ENCODE measurements around the gene KNSTRN.
A peak's percentile ranks its signal among the peaks of the same experiment; 100 is the strongest.

The KNSTRN gene

DNA sequence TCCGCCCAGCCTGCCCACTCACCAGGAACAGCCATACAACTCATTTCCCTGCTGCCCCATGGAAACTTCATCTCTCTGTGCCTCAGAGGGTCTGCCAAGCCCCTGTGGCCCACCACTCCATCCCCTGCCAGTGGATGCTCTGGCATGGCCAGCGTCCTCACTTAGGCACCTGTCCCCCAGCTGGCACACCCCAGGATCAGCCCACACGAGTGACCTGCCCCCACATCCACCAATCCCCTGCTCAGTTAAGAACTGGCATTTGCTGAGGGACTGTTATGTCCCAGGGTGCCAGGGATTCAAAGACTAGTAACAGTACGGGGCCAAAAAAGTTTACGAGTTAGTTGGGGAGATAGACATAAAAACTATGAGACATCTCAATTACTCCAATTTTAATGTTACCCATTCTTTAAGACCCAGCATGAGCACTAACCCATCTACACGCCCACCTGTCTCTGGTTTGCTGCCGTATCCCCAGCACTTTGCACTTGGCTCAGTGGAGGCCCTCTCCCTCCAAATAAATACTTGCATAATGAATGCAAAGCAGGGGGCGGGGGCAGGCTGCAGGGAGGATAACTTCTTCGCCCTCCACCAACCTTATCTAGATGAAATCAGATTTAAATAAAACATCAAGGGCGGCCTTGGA, 46.7 kb downstream of the KNSTRN start:
- no peak for DNase-seq

GRCh38 chr15:40430271-40430805, 47.8 kb downstream of the KNSTRN start:
- no peak for DNase-seq

DNA sequence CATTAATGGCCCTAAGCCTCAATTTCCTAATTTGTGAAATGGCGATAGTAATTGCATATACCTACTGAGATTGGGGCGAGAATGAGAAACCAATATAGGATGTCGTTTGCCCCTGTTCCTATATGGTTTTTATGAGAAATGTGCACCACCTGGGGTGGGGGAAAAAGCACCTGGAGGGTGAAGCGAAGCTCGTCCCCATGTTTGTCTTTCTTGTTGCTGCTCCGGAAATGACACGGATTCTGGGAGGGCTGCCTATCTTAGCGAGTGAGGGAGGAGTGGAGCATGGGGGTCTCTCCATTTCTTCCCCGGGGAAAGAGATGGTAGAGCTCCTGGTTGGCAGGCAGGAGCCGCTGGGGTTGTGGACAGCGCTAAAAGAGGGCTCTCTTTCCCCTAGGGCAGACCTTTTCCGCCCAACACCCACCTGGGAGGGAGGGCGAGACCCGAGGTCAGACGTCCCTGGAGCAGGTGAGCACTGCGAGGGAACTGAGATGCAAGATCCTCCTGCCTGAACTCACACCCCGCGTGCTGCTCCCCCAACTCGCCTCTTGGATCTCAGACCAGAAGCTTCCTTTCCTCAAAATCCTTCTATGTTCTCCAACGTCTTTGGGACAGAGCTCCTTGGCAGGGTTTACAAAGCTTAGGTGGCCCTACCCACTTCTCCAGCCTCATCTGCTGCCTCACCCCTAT, 52.6 kb downstream of the KNSTRN start:
- no peak for DNase-seq

DNA sequence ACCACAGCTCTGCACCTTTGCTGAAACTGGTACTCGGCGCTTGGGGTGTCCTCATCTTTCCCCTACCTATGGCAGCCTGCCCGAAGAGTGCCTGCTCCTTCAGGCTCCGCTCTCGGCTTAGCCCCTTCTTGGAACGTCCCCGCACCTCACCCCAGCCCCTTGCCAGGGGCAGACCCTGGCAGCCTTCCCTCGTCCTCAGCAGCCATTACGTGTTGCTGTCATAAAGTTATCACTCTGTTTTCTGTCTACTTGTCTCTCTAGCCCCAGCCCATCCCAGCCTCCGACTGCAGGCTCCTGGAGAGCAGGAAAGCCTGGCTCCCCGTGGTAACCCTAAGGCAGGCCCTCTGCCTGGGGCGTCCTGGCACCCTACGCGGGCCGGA, 53.2 kb downstream of the KNSTRN start:
- DNase-seq: no peak

DNA sequence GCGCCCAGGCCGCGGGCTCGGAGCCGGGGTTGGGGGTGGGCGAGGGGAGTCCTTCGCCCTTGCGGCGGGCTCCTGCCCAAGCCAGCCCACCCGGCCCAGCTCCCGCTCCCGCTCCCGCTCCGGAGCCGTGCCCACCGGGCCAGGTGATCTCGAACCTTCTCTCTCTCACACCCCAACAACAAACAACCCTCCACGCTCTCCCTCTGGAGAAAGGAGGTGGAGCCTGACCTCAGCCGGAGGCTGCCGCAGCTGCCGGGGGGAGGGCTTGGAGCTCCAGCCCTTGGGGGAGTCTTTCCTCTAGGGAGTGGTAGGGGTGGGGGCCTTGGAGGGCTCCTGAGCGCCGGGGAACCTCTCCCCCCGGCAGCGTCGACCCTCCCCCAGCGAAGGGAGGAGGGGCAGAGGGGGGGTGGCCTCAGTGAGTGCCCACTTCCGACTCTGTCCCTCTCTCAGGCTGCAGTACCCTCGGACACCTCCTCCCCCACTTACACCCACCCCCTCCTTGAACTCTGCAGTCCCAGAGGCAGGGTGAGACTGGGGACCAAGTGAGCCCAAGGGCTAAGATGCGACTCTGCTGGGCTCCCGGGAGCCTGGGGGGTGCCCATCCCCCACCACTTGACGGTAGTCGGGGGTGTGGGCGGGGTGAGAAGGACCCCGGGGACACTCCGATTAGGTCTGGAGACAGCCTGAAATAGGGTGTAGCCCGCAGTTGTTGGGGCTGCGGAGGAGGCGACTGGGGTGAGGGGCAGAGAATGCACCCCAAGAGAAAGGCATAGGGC, 53.8 kb downstream of the KNSTRN start:
- DNase-seq: no peak

GRCh38 chr15:40436892-40437751, 54.6 kb downstream of the KNSTRN start:
- DNase-seq: no peak

- DNase-seq: no peak
Observed at GRCh38 chr15:40437752-40438687, 55.5 kb downstream of the KNSTRN start.

DNA sequence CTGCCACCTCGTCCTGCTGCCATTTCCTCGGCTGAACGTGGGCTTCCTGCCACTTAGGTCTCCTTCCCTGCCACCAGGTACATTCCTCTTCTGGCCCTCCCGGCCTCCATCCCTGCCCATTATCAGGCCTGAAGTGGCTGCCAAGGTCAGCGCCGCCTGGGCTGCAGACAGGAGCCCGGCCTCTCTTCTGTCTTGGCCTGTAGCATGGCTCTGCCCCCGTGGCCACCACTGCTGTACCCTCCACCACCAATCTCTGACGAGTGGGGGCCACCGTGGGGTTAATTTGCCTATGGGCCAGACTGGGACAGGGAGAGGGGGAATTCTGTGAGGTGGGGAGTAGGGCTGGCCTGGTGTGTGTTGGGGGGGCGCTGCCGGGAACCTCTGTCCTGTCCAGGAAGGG, 56.2 kb downstream of the KNSTRN start:
- DNase-seq: no peak

GRCh38 chr15:40439461-40439959, 57.0 kb downstream of the KNSTRN start:
- peak in 3 of 14 donors; percentile 22 to 29 (median 25) for DNase-seq

DNA sequence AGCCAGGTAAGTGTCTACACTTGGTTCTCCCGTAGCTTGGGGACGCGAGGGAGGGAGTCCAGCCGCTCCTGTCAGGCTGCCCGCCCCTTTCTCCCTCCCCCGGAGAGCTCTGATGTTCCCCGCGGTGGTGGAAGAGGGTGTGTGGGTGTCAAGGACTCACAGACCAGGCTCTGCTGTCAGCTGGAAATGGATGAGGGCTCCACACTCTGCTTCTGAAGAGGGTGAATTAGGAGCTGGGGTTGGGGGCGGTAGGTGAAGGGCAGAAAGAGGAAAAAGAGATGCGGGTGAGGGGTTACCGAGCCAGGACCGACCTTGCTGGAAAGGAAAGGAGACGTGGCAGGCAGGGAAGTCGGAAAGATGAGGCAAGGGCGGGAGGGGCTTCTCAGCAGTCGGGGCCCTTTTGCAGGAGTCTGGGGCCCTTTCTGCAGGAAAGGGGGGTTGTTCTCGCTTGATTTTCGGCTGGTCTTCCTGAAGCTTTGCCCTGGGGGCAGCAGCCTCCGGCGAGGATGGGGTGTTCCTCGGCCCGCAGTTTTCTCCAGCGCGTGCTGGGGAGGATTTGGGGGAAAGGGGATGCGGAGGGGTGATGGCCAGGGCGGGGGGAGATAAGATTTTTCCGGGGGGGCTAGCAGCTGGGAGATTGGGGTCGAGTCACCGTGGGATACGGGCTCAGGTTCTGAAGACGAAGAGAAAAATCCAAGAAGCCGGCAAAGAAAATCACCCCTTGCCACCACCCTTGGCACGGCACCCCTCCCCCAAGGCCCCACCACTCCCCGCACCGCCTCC, 57.6 kb downstream of the KNSTRN start:
- DNase-seq: peak in 6 of 14 donors; percentile 32 to 64 (median 48)

- peak; percentile 75 to 96 (median 94) for DNase-seq
Observed at GRCh38 chr15:40440743-40441564, 58.4 kb downstream of the KNSTRN start, which contains the start of gene BAHD1. BAHD1 (plus strand) TSS chr15:40440953; CDS start chr15:40458465, 17,512 bp downstream.

DNA sequence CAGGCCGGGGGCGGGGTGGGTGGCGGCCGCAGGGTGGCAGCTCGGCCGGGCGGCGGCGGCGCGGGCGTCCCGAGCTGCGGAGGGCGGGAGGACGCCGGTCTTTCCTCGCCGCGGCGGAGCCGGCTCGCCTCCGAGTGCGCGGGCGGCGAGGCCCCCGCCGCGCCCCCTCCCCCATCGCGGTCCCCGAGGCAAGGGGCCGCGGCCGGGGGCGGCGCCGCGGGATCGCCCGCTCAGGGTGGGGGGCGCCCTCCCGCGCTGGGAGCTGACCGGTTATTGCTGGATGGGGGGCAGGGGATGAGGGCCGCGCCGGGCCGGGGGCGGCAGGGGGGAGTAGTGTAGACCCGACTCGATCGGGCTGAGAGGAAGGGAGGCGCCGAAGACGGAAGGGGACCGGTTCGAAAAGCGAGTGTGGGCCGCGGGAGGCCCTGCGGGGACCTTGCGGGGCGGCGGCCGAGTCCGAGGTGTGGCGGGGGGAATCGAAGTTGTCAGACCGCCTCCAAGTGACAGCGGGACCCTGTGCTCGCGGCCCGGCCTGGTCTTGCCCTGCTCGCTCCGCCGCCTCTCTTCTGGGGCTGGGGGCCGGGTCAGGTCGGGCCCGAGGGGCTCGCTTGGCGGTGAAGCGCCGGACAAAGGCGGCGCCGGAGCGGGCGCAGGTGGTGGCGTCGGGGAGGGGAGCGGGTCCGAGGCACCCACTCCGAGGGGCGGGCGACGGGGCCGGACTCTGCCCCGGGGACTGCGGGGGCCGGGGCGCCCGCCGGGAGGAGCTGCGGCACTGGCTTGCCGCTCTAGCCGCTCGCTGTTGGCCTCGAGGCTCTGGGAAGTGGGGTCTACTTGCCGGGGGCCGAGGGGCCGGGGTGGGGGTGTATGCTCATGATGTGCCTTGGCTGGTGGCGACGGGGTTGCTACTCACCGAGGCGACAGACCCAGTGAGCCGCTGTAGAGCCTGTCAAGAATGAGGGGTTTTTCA, 59.3 kb downstream of the KNSTRN start:
- DNase-seq: peak in 5 of 14 donors; percentile 19 to 44 (median 37)

GRCh38 chr15:40443255-40443654, 60.7 kb downstream of the KNSTRN start:
- DNase-seq: no peak

DNA sequence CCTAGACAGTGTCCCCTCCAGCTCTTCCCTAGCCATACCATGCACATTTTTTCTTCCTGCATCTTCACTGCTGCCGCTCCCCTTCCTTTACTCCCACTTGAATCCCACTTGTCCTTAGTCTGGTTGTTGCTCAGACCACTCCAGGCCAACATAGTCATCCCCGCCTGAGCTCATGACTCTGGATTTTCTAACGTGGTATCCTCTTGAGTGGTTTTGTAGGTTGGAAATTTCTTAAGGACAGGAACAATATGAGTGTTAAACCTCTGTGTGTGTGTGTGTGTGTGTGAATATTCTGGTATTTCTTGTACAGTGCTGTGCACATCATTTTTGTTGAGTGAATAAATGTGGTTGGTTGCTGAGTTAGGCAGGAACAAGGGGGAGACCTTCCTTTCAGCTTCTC, 61.3 kb downstream of the KNSTRN start:
- DNase-seq: no peak

Measured in C1 segment of cervical spinal cord (tissue), 14 donors.